Measurements from ENCODE around the gene TGM5.

- TF ChIP-seq, protein P1, sequence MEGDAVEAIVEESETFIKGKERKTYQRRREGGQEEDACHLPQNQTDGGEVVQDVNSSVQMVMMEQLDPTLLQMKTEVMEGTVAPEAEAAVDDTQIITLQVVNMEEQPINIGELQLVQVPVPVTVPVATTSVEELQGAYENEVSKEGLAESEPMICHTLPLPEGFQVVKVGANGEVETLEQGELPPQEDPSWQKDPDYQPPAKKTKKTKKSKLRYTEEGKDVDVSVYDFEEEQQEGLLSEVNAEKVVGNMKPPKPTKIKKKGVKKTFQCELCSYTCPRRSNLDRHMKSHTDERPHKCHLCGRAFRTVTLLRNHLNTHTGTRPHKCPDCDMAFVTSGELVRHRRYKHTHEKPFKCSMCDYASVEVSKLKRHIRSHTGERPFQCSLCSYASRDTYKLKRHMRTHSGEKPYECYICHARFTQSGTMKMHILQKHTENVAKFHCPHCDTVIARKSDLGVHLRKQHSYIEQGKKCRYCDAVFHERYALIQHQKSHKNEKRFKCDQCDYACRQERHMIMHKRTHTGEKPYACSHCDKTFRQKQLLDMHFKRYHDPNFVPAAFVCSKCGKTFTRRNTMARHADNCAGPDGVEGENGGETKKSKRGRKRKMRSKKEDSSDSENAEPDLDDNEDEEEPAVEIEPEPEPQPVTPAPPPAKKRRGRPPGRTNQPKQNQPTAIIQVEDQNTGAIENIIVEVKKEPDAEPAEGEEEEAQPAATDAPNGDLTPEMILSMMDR (IDR thresholded peaks at IDR 0.05): no peak
- no peak for TF ChIP-seq POLR2A (IDR thresholded peaks at IDR 0.05)
Observed at GRCh38 chr15:43246261-43246774, 20.4 kb downstream of the TGM5 start.

All from right lobe of liver (tissue), 4 donors.